H1 (cell line): Measurements from ENCODE around the gene MSTN. TPM values are rescaled to one million over a fixed set of nuclear protein-coding genes. Genes with fewer than 3 reads are reported as not detected.

ENCODE experiments used
- CTCF ChIA-PET: fragments of 300-600 bp; sonication (Branson Sonifier 250); formaldehyde crosslinking; loops from one replicate; lab custom pipeline; 2021; ENCODE audit not compliant: partially characterized antibody; lab: Charles Lee
- POLR2A ChIA-PET: fragments of 300-600 bp; sonication (Branson Sonifier 250); formaldehyde crosslinking; loops from one replicate; lab custom pipeline; 2021; ENCODE audit warnings: inconsistent platforms; ENCODE audit not compliant: partially characterized antibody; lab: Charles Lee
- DNase-seq, 2 experiments: peaks; one replicate each; pipeline versions ENCODE4 v3.0.0 to v3.0.0-alpha.2; 2010 to 2022; ENCODE audit warnings: low spot score in 2 of 2, low read depth in 1 of 2, mixed read lengths in 1 of 2
- FAIRE-seq: peaks from 2 replicates; lab custom pipeline; 2011; peaks lifted over from hg19 to GRCh38; lab: Jason Lieb, UNC
- H2AFZ ChIP-seq: 2 replicates; pipeline ENCODE4 v1.8.1; 2012; ENCODE audit warnings: low read length, inconsistent platforms
- H2AK5ac ChIP-seq: 2 replicates; pipeline ENCODE4 v1.6.1; 2013; ENCODE audit warnings: low read depth, low read length
- H2BK120ac ChIP-seq: replicated peaks from 2 replicates; pipeline ENCODE3; 2013; ENCODE audit warnings: low read depth, low read length, inconsistent platforms
- H2BK12ac ChIP-seq: 2 replicates; pipeline ENCODE4 v1.6.1; 2013; ENCODE audit warnings: low read depth, low read length
- H2BK15ac ChIP-seq: 2 replicates; pipeline ENCODE4 v1.6.1; 2013; ENCODE audit warnings: low read length
- H2BK20ac ChIP-seq: 2 replicates; pipeline ENCODE4 v1.6.1; 2013; ENCODE audit warnings: low read length
- H2BK5ac ChIP-seq: 2 replicates; pipeline ENCODE4 v1.6.1; 2013; ENCODE audit warnings: low read depth, low read length
- H3K14ac ChIP-seq: 2 replicates; pipeline ENCODE4 v1.6.1; 2013; ENCODE audit warnings: inconsistent platforms; ENCODE audit not compliant: insufficient read length
- H3K18ac ChIP-seq: 2 replicates; pipeline ENCODE4 v1.6.1; 2013; ENCODE audit warnings: low read length; ENCODE audit errors: extremely low read depth
- H3K23ac ChIP-seq: 2 replicates; pipeline ENCODE4 v1.6.1; 2013; ENCODE audit warnings: inconsistent platforms; ENCODE audit not compliant: insufficient read length
- H3K23me2 ChIP-seq: 2 replicates; pipeline ENCODE4 v1.6.1; 2013; ENCODE audit warnings: low read depth, low read length
- H3K27ac ChIP-seq: 2 replicates; pipeline ENCODE4 v1.6.1; 2011; ENCODE audit warnings: low read depth, low read length, inconsistent platforms
- H3K27me3 ChIP-seq, 4 experiments: replicated peaks in 1 of 4; 1 replicate in 1 of 4; 2 replicates in 3 of 4; pipeline versions ENCODE4 v1.6.1 to v1.8.1; 2011 to 2013; ENCODE audit warnings: low read length in 3 of 4, mild to moderate bottlenecking in 3 of 4, inconsistent platforms in 2 of 4, mixed read lengths in 2 of 4, moderate library complexity in 1 of 4; ENCODE audit not compliant: control insufficient read depth in 3 of 4, insufficient read depth in 3 of 4; ENCODE audit errors: extremely low read depth in 1 of 4
- H3K36me3 ChIP-seq, 4 experiments: 2 replicates each; pipeline versions ENCODE4 v1.6.1 to v1.8.1; 2011 to 2013; ENCODE audit warnings: mild to moderate bottlenecking in 4 of 4, low read length in 3 of 4, moderate library complexity in 2 of 4, control low read depth in 1 of 4, inconsistent platforms in 1 of 4; ENCODE audit not compliant: insufficient read depth in 4 of 4, control insufficient read depth in 2 of 4
- H3K4ac ChIP-seq: replicated peaks from 2 replicates; pipeline ENCODE3; 2013; ENCODE audit warnings: low read length, low read depth, mixed read lengths, inconsistent platforms; ENCODE audit not compliant: insufficient read length
- H3K4me1 ChIP-seq, 4 experiments: replicated peaks in 1 of 4; 1 replicate in 1 of 4; 2 replicates in 3 of 4; pipeline versions ENCODE4 v1.6.1 to v1.8.1; 2011 to 2013; ENCODE audit warnings: low read length in 3 of 4, inconsistent platforms in 2 of 4, mixed read lengths in 1 of 4; ENCODE audit not compliant: insufficient read depth in 4 of 4, control insufficient read depth in 3 of 4
- H3K4me2 ChIP-seq, 2 experiments: 2 replicates each; pipeline versions ENCODE4 v1.6.1 to v1.8.1; 2011 to 2013; ENCODE audit warnings: low read depth in 2 of 2, low read length in 2 of 2, control low read depth in 1 of 2, inconsistent platforms in 1 of 2, mild to moderate bottlenecking in 1 of 2; ENCODE audit not compliant: insufficient read depth in 1 of 2
- H3K4me3 ChIP-seq, 4 experiments: fragments of 200-600, 300-600 bp in 1 of 4; sonication (generic), shearing (Covaris generic), sonication (Bioruptor Twin) in 1 of 4; 2 replicates each; pipeline versions ENCODE4 v1.5.1 to v1.8.1; 2011 to 2016; ENCODE audit warnings: low read length in 4 of 4, low read depth in 3 of 4, control low read depth in 2 of 4, inconsistent platforms in 2 of 4, mild to moderate bottlenecking in 2 of 4, mixed read lengths in 1 of 4, moderate library complexity in 1 of 4; ENCODE audit not compliant: insufficient read depth in 2 of 4; ENCODE audit errors: extremely low read depth in 1 of 4
- H3K56ac ChIP-seq: replicated peaks from 2 replicates; pipeline ENCODE3; 2013; ENCODE audit warnings: low read depth, mild to moderate bottlenecking, mixed read lengths, low read length, inconsistent platforms; ENCODE audit not compliant: insufficient read length
- H3K79me1 ChIP-seq: 2 replicates; pipeline ENCODE4 v1.6.1; 2013; ENCODE audit warnings: low read depth, low read length, control low read depth
- H3K79me2 ChIP-seq, 2 experiments: 2 replicates each; pipeline versions ENCODE4 v1.6.1 to v1.8.1; 2012 to 2013; ENCODE audit warnings: low read length in 2 of 2, mild to moderate bottlenecking in 2 of 2, inconsistent platforms in 1 of 2; ENCODE audit not compliant: insufficient read depth in 2 of 2, control insufficient read depth in 1 of 2
- H3K9ac ChIP-seq, 4 experiments: replicated peaks in 1 of 4; 1 replicate in 1 of 4; 2 replicates in 3 of 4; pipeline versions ENCODE4 v1.6.1 to v1.8.1; 2011 to 2013; ENCODE audit warnings: low read depth in 3 of 4, low read length in 3 of 4, control low read depth in 2 of 4, mild to moderate bottlenecking in 2 of 4, moderate library complexity in 2 of 4, inconsistent platforms in 1 of 4; ENCODE audit errors: extremely low read depth in 1 of 4
- H3K9me3 ChIP-seq, 2 experiments: 2 replicates each; pipeline versions ENCODE4 v1.6.1 to v1.8.1; 2012 to 2013; ENCODE audit warnings: mild to moderate bottlenecking in 2 of 2, moderate library complexity in 2 of 2, control low read depth in 1 of 2, inconsistent platforms in 1 of 2, low read depth in 1 of 2, low read length in 1 of 2, mixed read lengths in 1 of 2; ENCODE audit not compliant: insufficient read depth in 2 of 2
- H4K20me1 ChIP-seq, 2 experiments: replicated peaks in 1 of 2; 2 replicates each; pipeline versions ENCODE3 to v1.8.1; 2011 to 2013; ENCODE audit warnings: inconsistent platforms in 2 of 2, low read length in 2 of 2, mild to moderate bottlenecking in 1 of 2; ENCODE audit not compliant: insufficient read depth in 2 of 2, control insufficient read depth in 1 of 2
- H4K5ac ChIP-seq: 2 replicates; pipeline ENCODE4 v1.6.1; 2013; ENCODE audit warnings: low read length, low read depth, mixed read lengths, inconsistent platforms; ENCODE audit not compliant: insufficient read length
- H4K8ac ChIP-seq: 2 replicates; pipeline ENCODE4 v1.8.0; 2013; ENCODE audit warnings: mild to moderate bottlenecking, moderate library complexity, low read length, inconsistent platforms; ENCODE audit not compliant: insufficient read depth; ENCODE audit errors: extremely low read depth
- H4K91ac ChIP-seq: replicated peaks from 2 replicates; pipeline ENCODE3; 2013; ENCODE audit warnings: low read length, mixed read lengths, inconsistent platforms; ENCODE audit not compliant: insufficient read length
- YY1 ChIP-seq: IDR thresholded peaks from 2 replicates; pipeline ENCODE4 v1.6.1; 2011; ENCODE audit warnings: low read depth, mild to moderate bottlenecking, low read length
- WGBS, 2 experiments: shearing (Covaris generic) in 1 of 2; methylation state at CpG; one replicate each; pipeline versions ENCODE4 v1.1.6 to v1.1.7; 2013 to 2015; ENCODE audit warnings: low lambda C conversion rate in 2 of 2, mixed read lengths in 2 of 2, inconsistent platforms in 1 of 2, low coverage in 1 of 2, missing lambda C conversion rate in 1 of 2; ENCODE audit not compliant: insufficient replicate concordance in 2 of 2, insufficient coverage in 1 of 2, insufficient read length in 1 of 2; ENCODE audit errors: extremely low coverage in 1 of 2, missing lambda C conversion rate in 1 of 2; 5-methylcytosine and 5-hydroxymethylcytosine counted together
- polyA plus RNA-seq, 7 experiments: library from polyadenylated mRNA; depleted of rRNA in 3 of 7; stranded (reverse) in 5 of 7; unstranded in 2 of 7; fragments of >200 nt in 5 of 7; fragments of 200-250 nt in 2 of 7; gene quantifications; 1 replicate in 5 of 7; 2 replicates in 1 of 7; 4 replicates in 1 of 7; pipeline versions ENCODE4 v1.2.1 to v1.2.3, GENCODE V29; 2011 to 2013; ENCODE audit warnings: missing spikeins in 2 of 7, mixed read lengths in 2 of 7
- total RNA-seq: library from RNA; stranded (reverse); fragmentation: NEBNext Ultra II Directional; extraction: Animal tissue kit (Norgen Biotek cat#: 25700); gene quantifications from 2 replicates; pipeline ENCODE4 v1.2.1, GENCODE V29; 2021

Gene MSTN
- total and polyA plus RNA-seq, 2 of the 8 experiments (the other 6 are each of a cell fraction or from before 2014, with no cell fraction given), result not detected

GRCh38 chr2:190043441-190043840 lies 19.1 kb downstream of the MSTN start:
- Histone ChIP-seq H4K8ac (no peak overlapping the region), H3K4me1 (no peaks in the 10 kb centered on the region), H2BK120ac (no peak overlapping the region), H3K56ac (no peak overlapping the region), H2AFZ (no peak overlapping the region), H3K4ac (no peak overlapping the region), H4K20me1 (no peaks in the 10 kb centered on the region), H3K79me2 (no peaks in the 10 kb centered on the region), H3K27ac (no peak overlapping the region), H3K23me2 (no peaks in the 10 kb centered on the region), H3K4me2 (no peak overlapping the region), H3K27me3 (no peaks in the 10 kb centered on the region), H2BK12ac (no peak overlapping the region)
- CTCF ChIA-PET, result interaction anchor here (1.0 to 1.4 kb wide), 3 partner anchors 28 to 383 kb away, joined by 4 to 5 read pairs (median 4); no protein-coding TSS in a partner anchor
- POLR2A ChIA-PET, result no interaction called here
- WGBS, 2 experiments, result 89% methylated on average over 3 of the region's 3 CpGs; no CpG with 5 or more reads in 1 of the 2 experiments
- TF ChIP-seq YY1, result no peak
- TF ChIP-seq, all 59 proteins: peak for 0
- H3K18ac ChIP-seq, result no peak overlapping the region
- no peak overlapping the region for H2BK15ac ChIP-seq
- no peak overlapping the region for H4K5ac ChIP-seq
- FAIRE-seq, result no peak
- no peak overlapping the region for H3K9ac ChIP-seq
- H3K36me3 ChIP-seq, result no peaks in the 10 kb centered on the region
- H3K9me3 ChIP-seq, result no peaks in the 10 kb centered on the region
- DNase-seq, result no peak
- H3K14ac ChIP-seq, result no peak overlapping the region
- no peak overlapping the region for H3K23ac ChIP-seq
- no peak overlapping the region for H2BK20ac ChIP-seq
- no peaks in the 10 kb centered on the region for H3K79me1 ChIP-seq
- no peak overlapping the region for H2BK5ac ChIP-seq
- H2AK5ac ChIP-seq, result no peak overlapping the region
- no peak overlapping the region for H3K4me3 ChIP-seq
- H4K91ac ChIP-seq, result no peak overlapping the region
